ENCODE data around the gene RBM23.

GRCh38 chr14:22929961-22930364 is 11.0 kb upstream of the RBM23 start:
- no peak for TF ChIP-seq SUZ12 (IDR thresholded peaks at IDR 0.05; ENCODE audit: extremely low read depth, insufficient read depth, insufficient read length)
- no peak for TF ChIP-seq YY1 (IDR thresholded peaks at IDR 0.05; ENCODE audit: insufficient read depth, insufficient read length)

Measured in NT2/D1 (cell line).